Liver (tissue), 9 donors: ENCODE measurements around the gene APBB3. TPM values are rescaled to one million over a fixed set of nuclear protein-coding genes. Genes with fewer than 3 reads are reported as not detected.
A peak's percentile ranks its signal among the peaks of the same experiment; 100 is the strongest.

Source experiments
- DNase-seq: peaks from one replicate; pipeline ENCODE4 v3.0.0-alpha.2; 2017; ENCODE audit warnings: low spot score
- H3K27ac ChIP-seq, 2 donors: one replicate each; pipeline ENCODE4 v1.7.0; 2013; ENCODE audit warnings: inconsistent platforms in 2 of 2, low read length in 2 of 2, control low read depth in 1 of 2, low read depth in 1 of 2, mild to moderate bottlenecking in 1 of 2
- H3K27me3 ChIP-seq, 4 donors: one replicate each; pipeline versions ENCODE4 v1.6.1 to v1.7.0; 2013; ENCODE audit warnings: low read length in 3 of 4, inconsistent platforms in 1 of 4, mild to moderate bottlenecking in 1 of 4, moderate library complexity in 1 of 4; ENCODE audit not compliant: control insufficient read depth in 4 of 4, insufficient read depth in 4 of 4
- H3K36me3 ChIP-seq, 4 donors: one replicate each; pipeline versions ENCODE4 v1.6.1 to v1.7.0; 2013; ENCODE audit warnings: low read length in 3 of 4, mild to moderate bottlenecking in 3 of 4, low read depth in 1 of 4, moderate library complexity in 1 of 4; ENCODE audit not compliant: control insufficient read depth in 4 of 4, insufficient read depth in 3 of 4
- H3K4me1 ChIP-seq, 4 donors: one replicate each; pipeline versions ENCODE4 v1.6.1 to v1.7.0; 2013; ENCODE audit warnings: low read length in 3 of 4, mild to moderate bottlenecking in 3 of 4, moderate library complexity in 1 of 4; ENCODE audit not compliant: control insufficient read depth in 4 of 4, insufficient read depth in 4 of 4
- H3K4me3 ChIP-seq, 3 donors: one replicate each; pipeline versions ENCODE4 v1.6.1 to v1.7.0; 2013; ENCODE audit warnings: low read length in 3 of 3, control low read depth in 1 of 3, low read depth in 1 of 3, mild to moderate bottlenecking in 1 of 3
- H3K9ac ChIP-seq, 2 donors: one replicate each; pipeline ENCODE4 v1.7.0; 2013; ENCODE audit warnings: low read length in 2 of 2, mild to moderate bottlenecking in 2 of 2, moderate library complexity in 2 of 2, control low read depth in 1 of 2, low read depth in 1 of 2
- H3K9me3 ChIP-seq, 4 donors: one replicate each; pipeline versions ENCODE4 v1.6.1 to v1.7.0; 2013; ENCODE audit warnings: low read length in 3 of 4; ENCODE audit not compliant: control insufficient read depth in 4 of 4
- ATF3 ChIP-seq: IDR thresholded peaks from 2 replicates; pipeline ENCODE4 v1.6.1; 2016; ENCODE audit warnings: antibody characterized with exemption
- CTCF ChIP-seq: fragments of 150-350 bp; IDR thresholded peaks from 2 replicates; pipeline ENCODE4 v1.5.1; 2017; ENCODE audit warnings: improper control_type of control experiment, low read depth, low read length; ENCODE audit not compliant: missing input control
- GABPA ChIP-seq, 2 donors: IDR thresholded peaks in 1 of 2; conservative IDR thresholded peaks in 1 of 2; 2 replicates each; pipeline ENCODE4 v1.6.1; 2016; ENCODE audit warnings: antibody characterized with exemption in 2 of 2, mild to moderate bottlenecking in 1 of 2, moderate library complexity in 1 of 2
- HNF4A ChIP-seq, 2 donors: conservative IDR thresholded peaks; 2 replicates each; pipeline ENCODE4 v1.6.1; 2016; ENCODE audit warnings: antibody characterized with exemption in 2 of 2, mild to moderate bottlenecking in 2 of 2
- HNF4G ChIP-seq: IDR thresholded peaks from 2 replicates; pipeline ENCODE4 v1.6.1; 2016; ENCODE audit warnings: antibody characterized with exemption
- JUND ChIP-seq, 2 donors: IDR thresholded peaks; 2 replicates each; pipeline ENCODE4 v1.6.1; 2016; ENCODE audit warnings: antibody characterized with exemption in 2 of 2
- MAX ChIP-seq: IDR thresholded peaks from 2 replicates; pipeline ENCODE4 v1.6.1; 2016; ENCODE audit warnings: antibody characterized with exemption
- NR2F2 ChIP-seq: IDR thresholded peaks from 2 replicates; pipeline ENCODE4 v1.6.1; 2016; ENCODE audit warnings: antibody characterized with exemption
- REST ChIP-seq: IDR thresholded peaks from 2 replicates; pipeline ENCODE4 v1.6.1; 2016; ENCODE audit warnings: antibody characterized with exemption, mild to moderate bottlenecking
- RXRA ChIP-seq, 2 donors: IDR thresholded peaks; 2 replicates each; pipeline ENCODE4 v1.6.1; 2017 to 2018; ENCODE audit warnings: antibody characterized with exemption in 2 of 2, mild to moderate bottlenecking in 1 of 2
- TAF1 ChIP-seq: conservative IDR thresholded peaks from 2 replicates; pipeline ENCODE4 v1.6.1; 2016; ENCODE audit warnings: antibody characterized with exemption, mild to moderate bottlenecking
- YY1 ChIP-seq: IDR thresholded peaks from 2 replicates; pipeline ENCODE4 v1.6.1; 2016; ENCODE audit warnings: antibody characterized with exemption, mild to moderate bottlenecking
- ZBTB33 ChIP-seq: IDR thresholded peaks from 2 replicates; pipeline ENCODE4 v1.6.1; 2016; ENCODE audit warnings: antibody characterized with exemption
- WGBS: extraction: QIAGEN DNeasy Blood & Tissue Kit; methylation state at CpG from one replicate; pipeline ENCODE4 v1.1.7; 2013; 5-methylcytosine and 5-hydroxymethylcytosine counted together
- polyA plus RNA-seq, 2 donors: library from polyadenylated mRNA; stranded (reverse) in 1 of 2; unstranded in 1 of 2; fragments of 200-250 nt in 1 of 2; fragments of >200 nt in 1 of 2; fragmentation: Nextera tagmentation in 1 of 2; extraction: Ambion mirVana in 1 of 2; gene quantifications; one replicate each; pipeline versions ENCODE4 v1.2.1 to v1.2.3, GENCODE V29; 2013 to 2015
- total RNA-seq, 2 donors: library from RNA; depleted of rRNA; stranded (reverse); fragments of >200 nt; gene quantifications; one replicate each; pipeline ENCODE4 v1.2.3, GENCODE V29; 2014
- donor health status: healthy.
- donor health status: healthy.
- donor health status: healthy.
- donor health status: healthy.
- donor health status: healthy.

Gene APBB3
- total and polyA plus RNA-seq, 4 donors: 4.6 to 40.5 (median 19.6) TPM

GRCh38 chr5:140558542-140558941 lies 5.9 kb downstream of the APBB3 start:
- Histone ChIP-seq H3K4me1 (peaks cover 22 to 70% (median 68%) of the 10 kb centered on the region in 4 donors), H3K27ac (peak overlapping the region; percentile 85 to 95)
- TF ChIP-seq JUND (IDR thresholded peaks at IDR 0.05) (no peak), ATF3 (no peak), REST (no peak), HNF4G (no peak), HNF4A (conservative IDR thresholded peaks at IDR 0.05) (no peak), RXRA (IDR thresholded peaks at IDR 0.05) (no peak), ZBTB33 (no peak), GABPA (IDR thresholded peaks at IDR 0.05 in 1 of 2, conservative IDR thresholded peaks at IDR 0.05 in 1 of 2) (no peak), TAF1 (no peak)

GRCh38 chr5:140557965-140558364 lies 6.4 kb downstream of the APBB3 start:
- Histone ChIP-seq H3K27me3 (no peaks in the 10 kb centered on the region), H3K9ac (no peak overlapping the region), H3K9me3 (no peaks in the 10 kb centered on the region), H3K4me1 (peaks cover 22 to 66% (median 63%) of the 10 kb centered on the region in 4 donors), H3K36me3 (no peaks in the 10 kb centered on the region), H3K27ac (peak overlapping the region; percentile 85 to 95), H3K4me3 (no peak overlapping the region)
- 65% methylated on average over 3 of the region's 3 CpGs for WGBS
- no peak for TF ChIP-seq CTCF
- TF ChIP-seq ZBTB33: no peak
- no peak for TF ChIP-seq MAX
- TF ChIP-seq GABPA (IDR thresholded peaks at IDR 0.05 in 1 of 2, conservative IDR thresholded peaks at IDR 0.05 in 1 of 2): no peak
- no peak for TF ChIP-seq YY1
- no peak for TF ChIP-seq RXRA (IDR thresholded peaks at IDR 0.05)
- TF ChIP-seq NR2F2: no peak
- DNase-seq: no peak

More at GRCh38 chr5:140558542-140558941, 5.9 kb downstream of the APBB3 start:
- H3K27me3 ChIP-seq: no peaks in the 10 kb centered on the region
- no peak for DNase-seq
- H3K36me3 ChIP-seq: no peaks in the 10 kb centered on the region
- H3K9ac ChIP-seq: no peak overlapping the region
- no peaks in the 10 kb centered on the region for H3K9me3 ChIP-seq
- no peak overlapping the region for H3K4me3 ChIP-seq
- 97% methylated on average over 9 of the region's 9 CpGs for WGBS
